Transverse colon (tissue), 4 donors: ENCODE measurements around the gene RIPOR3. TPM values are rescaled to one million over a fixed set of nuclear protein-coding genes. Genes with fewer than 3 reads are reported as not detected.
A peak's percentile ranks its signal among the peaks of the same experiment; 100 is the strongest.

ENCODE experiments used
- DNase-seq: peaks from one replicate; pipeline ENCODE4 v3.0.0-alpha.2; 2019
- H3K27ac ChIP-seq, 4 donors: fragments of 200-600 bp; sonication (generic); 2 replicates each; pipeline ENCODE4 v1.5.1; 2016 to 2018; ENCODE audit warnings: inconsistent platforms in 4 of 4
- H3K27me3 ChIP-seq: fragments of 200-600 bp; sonication (generic); 2 replicates; pipeline ENCODE4 v1.5.1; 2017; ENCODE audit warnings: inconsistent platforms
- H3K36me3 ChIP-seq, 4 donors: fragments of 200-600 bp; sonication (generic); 2 replicates each; pipeline ENCODE4 v1.5.1; 2017 to 2019; ENCODE audit warnings: inconsistent platforms in 4 of 4
- H3K4me1 ChIP-seq, 4 donors: fragments of 200-600 bp; sonication (generic); 2 replicates each; pipeline ENCODE4 v1.5.1; 2017 to 2020; ENCODE audit warnings: inconsistent platforms in 4 of 4
- H3K4me3 ChIP-seq, 4 donors: fragments of 200-600 bp; sonication (generic); 1 replicate in 1 of 4; 2 replicates in 3 of 4; pipeline versions ENCODE4 v1.5.1 to v1.6.1; 2017 to 2019; ENCODE audit warnings: inconsistent platforms in 4 of 4
- H3K9me3 ChIP-seq, 2 donors: fragments of 200-600 bp; sonication (generic); 2 replicates each; pipeline ENCODE4 v1.5.1; 2017 to 2019; ENCODE audit warnings: inconsistent platforms in 2 of 2
- CTCF ChIP-seq, 5 experiments: fragments of 200-600 bp in 3 of 5; fragments of 450-650 bp in 2 of 5; sonication (generic) in 3 of 5; IDR thresholded peaks; 1 replicate in 2 of 5; 2 replicates in 3 of 5; pipeline ENCODE4 v1.5.1; 2016 to 2017; ENCODE audit warnings: antibody characterized with exemption in 5 of 5, inconsistent platforms in 3 of 5, mild to moderate bottlenecking in 2 of 5, moderate library complexity in 1 of 5
- EP300 ChIP-seq: sonication (generic); formaldehyde crosslinking; IDR thresholded peaks from one replicate; pipeline ENCODE4 v1.6.1; 2017; ENCODE audit warnings: antibody characterized with exemption, low read depth
- POLR2A ChIP-seq: fragments of 450-650 bp; IDR thresholded peaks from one replicate; pipeline ENCODE4 v1.6.1; 2016; ENCODE audit warnings: antibody characterized with exemption, mild to moderate bottlenecking, moderate library complexity
- POLR2AphosphoS5 ChIP-seq, 3 donors: sonication (generic); formaldehyde crosslinking; IDR thresholded peaks; one replicate each; pipeline ENCODE4 v1.6.1; 2016; ENCODE audit warnings: antibody characterized with exemption in 3 of 3
- WGBS, 2 donors: methylation state at CpG; one replicate each; pipeline ENCODE4 v1.1.5; 2018; ENCODE audit warnings: low coverage in 1 of 2; 5-methylcytosine and 5-hydroxymethylcytosine counted together
- in situ Hi-C, 4 donors: fragments of 200-750 bp; cut with MboI; loops; one replicate each; pipeline versions ENCODE4 v1.15.0 to v1.15.1; 2017; ENCODE audit warnings: low sequenced_read_pairs in 3 of 4, low pct_ligation_motif_present in 1 of 4, low pct_unique_long_range_greater_than_20kb in 1 of 4
- intact Hi-C: fragments of 100-400 bp; cut with DNase I; formaldehyde crosslinking; loops from one replicate; pipeline ENCODE4 v1.15.1; 2023; ENCODE audit warnings: low total_unique reads
- total RNA-seq, 4 donors: library from RNA; depleted of rRNA; stranded (reverse); fragments of >200 nt; gene quantifications; one replicate each; pipeline ENCODE4 v1.1.0, GENCODE V29; 2016

RIPOR3 gene
- total RNA-seq, 4 donors from 2014 or later = 4.6 to 15.7 (median 8.7) TPM

- H3K27ac ChIP-seq = no peak overlapping the region
- TF ChIP-seq POLR2A (no peak), CTCF (IDR thresholded peaks at IDR 0.05) (no peak), EP300 (no peak), POLR2AphosphoS5 (IDR thresholded peaks at IDR 0.05) (no peak)
- in situ Hi-C loops = loop anchor here in 3 of 4 donors (25.0 kb wide), 2 partner anchors 240 to 540 kb away; partner anchors contain the start of gene CEBPB (in 1 of the 3)
- DNase-seq = no peak
- H3K4me3 ChIP-seq = no peak overlapping the region
- no peaks in the 10 kb centered on the region for H3K36me3 ChIP-seq
- H3K27me3 ChIP-seq = no peaks in the 10 kb centered on the region
- H3K9me3 ChIP-seq = no peaks in the 10 kb centered on the region
- intact Hi-C loops = no loop called here
- H3K4me1 ChIP-seq = peaks cover 3 to 38% (median 13%) of the 10 kb centered on the region in 4 donors
- 0 to 60% methylated on average over 1 to 4 of the region's 4 CpGs for WGBS, 2 donors
Observed at GRCh38 chr20:50726955-50727791, 35.8 kb upstream of the RIPOR3 start.

- H3K36me3 ChIP-seq = no peaks in the 10 kb centered on the region
- peak overlapping the region in 1 of 4 donors; percentile 64 for H3K27ac ChIP-seq
- no peaks in the 10 kb centered on the region for H3K27me3 ChIP-seq
- H3K9me3 ChIP-seq = no peaks in the 10 kb centered on the region
- WGBS, 2 donors = 82 to 92% methylated on average over 4 to 10 of the region's 10 CpGs
- in situ Hi-C loops (loop anchor here in 3 of 4 donors (25.0 kb wide), 2 partner anchors 238 to 538 kb away; partner anchors contain the start of gene CEBPB (in 1 of the 3)), intact Hi-C loops (no loop called here)
- no peak overlapping the region for H3K4me3 ChIP-seq
- DNase-seq = no peak
- TF ChIP-seq POLR2A (no peak), CTCF (IDR thresholded peaks at IDR 0.05) (no peak), EP300 (no peak), POLR2AphosphoS5 (IDR thresholded peaks at IDR 0.05) (no peak)
- H3K4me1 ChIP-seq = peaks cover 0 to 34% (median 10%) of the 10 kb centered on the region in 4 donors
Observed at GRCh38 chr20:50725724-50726005, 34.3 kb upstream of the RIPOR3 start.

GRCh38 chr20:50724851-50725723, 33.7 kb upstream of the RIPOR3 start:
- H3K9me3 ChIP-seq = no peaks in the 10 kb centered on the region
- DNase-seq = peak; percentile 53
- no peaks in the 10 kb centered on the region for H3K36me3 ChIP-seq
- no peak overlapping the region for H3K4me3 ChIP-seq
- TF ChIP-seq POLR2AphosphoS5 (IDR thresholded peaks at IDR 0.05) (peak in 2 of 3 donors; percentile 35 to 51), POLR2A (no peak)
- peak overlapping the region; percentile 46 to 64 (median 61) for H3K27ac ChIP-seq
- 51 to 60% methylated on average over 9 to 14 of the region's 14 CpGs for WGBS, 2 donors
- intact Hi-C loops = no loop called here
- peaks cover 0 to 28% (median 6%) of the 10 kb centered on the region in 4 donors for H3K4me1 ChIP-seq
- in situ Hi-C loops = loop anchor here in 3 of 4 donors (25.0 kb wide), 2 partner anchors 238 to 538 kb away; partner anchors contain the start of gene CEBPB (in 1 of the 3)
- no peaks in the 10 kb centered on the region for H3K27me3 ChIP-seq

GRCh38 chr20:50724112-50724725, 32.9 kb upstream of the RIPOR3 start:
- Histone ChIP-seq H3K27me3 (no peaks in the 10 kb centered on the region), H3K27ac (peak overlapping the region in 3 of 4 donors; percentile 59 to 64 (median 63)), H3K4me3 (no peak overlapping the region), H3K4me1 (peaks cover 0 to 19% (median 4%) of the 10 kb centered on the region in 4 donors), H3K36me3 (no peaks in the 10 kb centered on the region), H3K9me3 (no peaks in the 10 kb centered on the region)
- intact Hi-C loops = no loop called here
- no peak for DNase-seq
- TF ChIP-seq CTCF (IDR thresholded peaks at IDR 0.05) = no peak
- no peak for TF ChIP-seq POLR2A
- no peak for TF ChIP-seq EP300
- no peak for TF ChIP-seq POLR2AphosphoS5 (IDR thresholded peaks at IDR 0.05)
- in situ Hi-C loops = no loop called here
- 90 to 100% methylated on average over 2 to 7 of the region's 7 CpGs for WGBS, 2 donors
